ENCODE measurements around the gene RPUSD1. TPM values are rescaled to one million over a fixed set of nuclear protein-coding genes. Genes with fewer than 3 reads are reported as not detected.

Gene RPUSD1
- total and polyA plus RNA-seq, 2 donors (not counting 1 experiment from before 2014, with no cell fraction given) = 8.2 to 16.2 TPM

DNA sequence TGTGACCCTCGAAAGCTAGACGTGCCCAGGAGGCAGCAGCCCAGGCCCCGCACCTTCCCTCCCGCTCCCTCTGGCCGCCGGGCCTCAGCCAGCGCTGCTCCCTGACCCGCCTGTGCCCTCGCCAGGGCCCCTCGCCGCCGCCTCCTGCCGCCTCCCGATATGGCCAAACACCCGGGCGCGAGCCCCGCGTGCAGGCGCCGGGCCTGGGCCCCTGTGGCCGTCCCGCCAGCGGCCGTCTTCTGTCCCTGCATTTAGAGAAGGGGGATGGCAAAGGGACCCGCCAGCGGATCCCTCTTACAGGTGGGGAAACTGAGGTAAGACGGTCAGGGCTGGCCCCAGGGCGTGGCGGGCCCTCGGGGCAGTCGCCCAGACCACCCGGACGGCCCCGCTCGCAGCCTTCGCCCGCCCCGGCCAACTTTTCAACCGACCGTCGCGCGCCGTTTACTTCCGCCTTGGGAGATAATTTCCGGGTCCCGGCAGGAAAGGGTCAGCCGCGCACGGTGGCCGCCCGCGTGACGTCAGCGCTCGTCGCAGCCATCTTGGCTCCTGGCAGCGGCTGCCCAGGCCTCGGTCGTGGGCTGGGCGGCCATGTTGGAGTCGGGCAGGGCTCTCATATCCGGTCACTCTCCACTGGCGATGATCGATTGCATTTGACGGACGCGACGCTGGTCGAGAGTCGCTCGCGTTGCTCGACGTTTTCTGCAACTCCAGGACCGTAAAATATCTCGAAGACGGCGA is 19.3 kb upstream of the RPUSD1 start:
- TF ChIP-seq, protein P1, sequence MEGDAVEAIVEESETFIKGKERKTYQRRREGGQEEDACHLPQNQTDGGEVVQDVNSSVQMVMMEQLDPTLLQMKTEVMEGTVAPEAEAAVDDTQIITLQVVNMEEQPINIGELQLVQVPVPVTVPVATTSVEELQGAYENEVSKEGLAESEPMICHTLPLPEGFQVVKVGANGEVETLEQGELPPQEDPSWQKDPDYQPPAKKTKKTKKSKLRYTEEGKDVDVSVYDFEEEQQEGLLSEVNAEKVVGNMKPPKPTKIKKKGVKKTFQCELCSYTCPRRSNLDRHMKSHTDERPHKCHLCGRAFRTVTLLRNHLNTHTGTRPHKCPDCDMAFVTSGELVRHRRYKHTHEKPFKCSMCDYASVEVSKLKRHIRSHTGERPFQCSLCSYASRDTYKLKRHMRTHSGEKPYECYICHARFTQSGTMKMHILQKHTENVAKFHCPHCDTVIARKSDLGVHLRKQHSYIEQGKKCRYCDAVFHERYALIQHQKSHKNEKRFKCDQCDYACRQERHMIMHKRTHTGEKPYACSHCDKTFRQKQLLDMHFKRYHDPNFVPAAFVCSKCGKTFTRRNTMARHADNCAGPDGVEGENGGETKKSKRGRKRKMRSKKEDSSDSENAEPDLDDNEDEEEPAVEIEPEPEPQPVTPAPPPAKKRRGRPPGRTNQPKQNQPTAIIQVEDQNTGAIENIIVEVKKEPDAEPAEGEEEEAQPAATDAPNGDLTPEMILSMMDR (conservative IDR thresholded peaks at IDR 0.05 in 1 of 2, IDR thresholded peaks at IDR 0.05 in 1 of 2; ENCODE audit: low read depth in 1 of 2, low read length in 2 of 2) = no peak
- TF ChIP-seq EZH2 (IDR thresholded peaks at IDR 0.05; ENCODE audit: low read length, missing control alignments) = no peak
- Histone ChIP-seq H3K9me3 (ENCODE audit: control insufficient read depth, insufficient read depth, low read depth, low read length) (no peaks in the 10 kb centered on the region), H3K9ac (ENCODE audit: insufficient read depth, low read length) (peak overlapping the region; percentile 84), H3K4me3 (replicated peaks in 1 of 4; ENCODE audit: control extremely low read depth in 1 of 4, insufficient read depth in 1 of 4, low read depth in 3 of 4, low read length in 4 of 4) (peak overlapping the region; percentile 63 to 81 (median 70)), H3K79me2 (ENCODE audit: control insufficient read depth, insufficient read depth, low read length) (no peaks in the 10 kb centered on the region), H4K20me1 (ENCODE audit: control insufficient read depth, extremely low read depth, insufficient read depth, low read length) (no peaks in the 10 kb centered on the region), H3K36me3 (ENCODE audit: control insufficient read depth, insufficient read depth, low read length) (no peaks in the 10 kb centered on the region), H3K4me2 (ENCODE audit: extremely low read depth, insufficient read depth, low read length) (peak overlapping the region; percentile 71), H2AFZ (ENCODE audit: low read length) (peak overlapping the region; percentile 86), H3K4me1 (ENCODE audit: control insufficient read depth, extremely low read depth, insufficient read depth, low read length) (no peaks in the 10 kb centered on the region), H3K27me3 (ENCODE audit: control insufficient read depth, insufficient read depth, low read length) (peaks cover 3% of the 10 kb centered on the region), H3K27ac (ENCODE audit: insufficient read depth, low read length) (peak overlapping the region; percentile 83)
- peak; percentile 88 to 92 for DNase-seq (ENCODE audit: low read depth in 2 of 2)

DNA sequence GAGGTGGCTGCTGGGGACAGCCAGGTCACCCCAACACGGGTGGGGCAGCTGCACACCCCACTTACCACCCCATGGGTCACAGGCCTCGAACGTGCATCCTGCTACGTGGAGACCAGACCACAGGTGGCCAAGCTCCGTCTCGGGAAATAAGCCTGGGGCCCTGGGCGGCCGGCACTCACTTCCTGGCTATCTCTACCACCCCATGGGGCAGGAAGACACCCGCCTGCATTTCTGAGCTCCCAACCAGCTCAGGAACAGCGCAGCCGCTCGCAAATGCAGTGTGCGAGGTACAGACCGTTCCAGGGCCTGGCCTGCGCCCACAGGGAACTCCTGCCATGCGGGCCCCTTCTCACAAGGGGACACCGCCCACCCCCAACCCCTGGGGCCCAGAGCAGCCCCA is 17.3 kb upstream of the RPUSD1 start:
- Histone ChIP-seq H3K27me3 (ENCODE audit: control insufficient read depth, insufficient read depth, low read length) (peaks cover 13% of the 10 kb centered on the region), H3K4me1 (ENCODE audit: control insufficient read depth, extremely low read depth, insufficient read depth, low read length) (no peaks in the 10 kb centered on the region), H3K9ac (ENCODE audit: insufficient read depth, low read length) (no peak overlapping the region), H3K36me3 (ENCODE audit: control insufficient read depth, insufficient read depth, low read length) (no peaks in the 10 kb centered on the region), H2AFZ (ENCODE audit: low read length) (no peak overlapping the region), H3K9me3 (ENCODE audit: control insufficient read depth, insufficient read depth, low read depth, low read length) (no peaks in the 10 kb centered on the region), H3K4me3 (replicated peaks in 1 of 4; ENCODE audit: control extremely low read depth in 1 of 4, insufficient read depth in 1 of 4, low read depth in 3 of 4, low read length in 4 of 4) (no peak overlapping the region), H4K20me1 (ENCODE audit: control insufficient read depth, extremely low read depth, insufficient read depth, low read length) (no peaks in the 10 kb centered on the region), H3K79me2 (ENCODE audit: control insufficient read depth, insufficient read depth, low read length) (no peaks in the 10 kb centered on the region), H3K4me2 (ENCODE audit: extremely low read depth, insufficient read depth, low read length) (no peak overlapping the region), H3K27ac (ENCODE audit: insufficient read depth, low read length) (no peak overlapping the region)
- TF ChIP-seq EZH2 (IDR thresholded peaks at IDR 0.05; ENCODE audit: low read length, missing control alignments) = no peak
- TF ChIP-seq, protein P1 (conservative IDR thresholded peaks at IDR 0.05 in 1 of 2, IDR thresholded peaks at IDR 0.05 in 1 of 2; ENCODE audit: low read depth in 1 of 2, low read length in 2 of 2) = no peak
- DNase-seq (ENCODE audit: low read depth in 2 of 2) = no peak

DNA sequence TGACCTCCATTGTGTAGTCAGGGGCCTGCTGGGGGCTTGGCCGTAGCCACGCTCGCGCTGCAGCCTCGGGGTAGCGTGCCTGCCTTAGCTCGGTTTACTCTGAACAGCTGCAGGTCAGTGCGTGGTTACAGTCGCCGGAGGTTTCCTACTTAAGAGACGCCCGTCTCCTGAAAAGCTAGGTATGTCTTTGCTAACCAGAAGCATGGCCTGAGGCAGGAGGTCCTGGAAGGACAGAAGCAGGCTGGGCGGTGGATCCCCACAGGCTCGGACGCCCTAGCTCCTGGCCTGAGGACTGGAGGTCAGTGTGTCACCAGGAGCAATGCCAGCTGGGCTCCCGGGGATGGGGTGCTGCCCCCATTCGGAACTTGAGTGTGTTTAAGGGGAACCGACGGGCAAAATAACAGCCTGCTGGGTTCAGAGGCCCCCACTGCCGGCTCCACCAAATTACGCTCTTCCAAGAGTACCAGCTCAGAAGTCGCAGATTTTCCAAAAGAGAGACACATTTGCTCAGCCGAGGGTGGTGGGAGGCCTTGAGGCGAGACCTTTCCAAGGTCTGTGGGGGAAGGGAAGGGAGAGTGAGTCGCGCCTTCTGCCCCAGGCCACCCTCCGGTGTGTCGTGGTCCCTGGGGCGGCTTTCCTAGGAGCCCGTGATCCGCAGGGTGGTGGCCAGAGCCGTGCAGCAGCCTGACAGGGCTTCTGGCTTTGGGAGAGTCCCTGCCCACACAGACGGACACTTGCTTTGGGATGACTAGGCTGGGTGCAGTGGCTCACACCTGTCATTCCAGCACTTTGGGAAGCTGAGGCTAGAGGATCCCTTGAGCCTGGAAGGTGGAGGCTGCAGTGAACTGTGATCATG is 16.2 kb upstream of the RPUSD1 start:
- H3K4me2 ChIP-seq (ENCODE audit: extremely low read depth, insufficient read depth, low read length) = no peak overlapping the region
- no peak for DNase-seq (ENCODE audit: low read depth in 2 of 2)
- no peaks in the 10 kb centered on the region for H3K4me1 ChIP-seq (ENCODE audit: control insufficient read depth, extremely low read depth, insufficient read depth, low read length)
- no peaks in the 10 kb centered on the region for H3K9me3 ChIP-seq (ENCODE audit: control insufficient read depth, insufficient read depth, low read depth, low read length)
- no peaks in the 10 kb centered on the region for H3K36me3 ChIP-seq (ENCODE audit: control insufficient read depth, insufficient read depth, low read length)
- H4K20me1 ChIP-seq (ENCODE audit: control insufficient read depth, extremely low read depth, insufficient read depth, low read length) = no peaks in the 10 kb centered on the region
- H3K79me2 ChIP-seq (ENCODE audit: control insufficient read depth, insufficient read depth, low read length) = no peaks in the 10 kb centered on the region
- no peak overlapping the region for H3K9ac ChIP-seq (ENCODE audit: insufficient read depth, low read length)
- no peak for TF ChIP-seq EZH2 (IDR thresholded peaks at IDR 0.05; ENCODE audit: low read length, missing control alignments)
- TF ChIP-seq, protein P1 (conservative IDR thresholded peaks at IDR 0.05 in 1 of 2, IDR thresholded peaks at IDR 0.05 in 1 of 2; ENCODE audit: low read depth in 1 of 2, low read length in 2 of 2) = no peak
- H2AFZ ChIP-seq (ENCODE audit: low read length) = no peak overlapping the region
- H3K27me3 ChIP-seq (ENCODE audit: control insufficient read depth, insufficient read depth, low read length) = peaks cover 19% of the 10 kb centered on the region
- H3K27ac ChIP-seq (ENCODE audit: insufficient read depth, low read length) = no peak overlapping the region
- H3K4me3 ChIP-seq (replicated peaks in 1 of 4; ENCODE audit: control extremely low read depth in 1 of 4, insufficient read depth in 1 of 4, low read depth in 3 of 4, low read length in 4 of 4) = no peak overlapping the region

All from fibroblast of lung (primary cell).